MCF 10A (cell line): ENCODE data around the gene ADM2. TPM values are rescaled to one million over a fixed set of nuclear protein-coding genes. Genes with fewer than 3 reads are reported as not detected.
"Not testable (repeated sequence)": the region's sequence is repeated elsewhere in the genome, so short reads cannot be mapped to it uniquely, and the experiment has no call there.

Experiments
- BruUV-seq: library from RNA; stranded (reverse); fragments of 400-500 nt; replicated peaks from 2 replicates; lab custom pipeline; 2021; lab: Mats Ljungman, UMichigan
- CTCF ChIA-PET: fragments of 300-600 bp; sonication (Branson Sonifier 250); formaldehyde crosslinking; extraction: SDS; loops from one replicate; lab custom pipeline; 2021; ENCODE audit warnings: antibody characterized with exemption, inconsistent platforms; lab: Yijun Ruan, JAX
- POLR2A ChIA-PET: fragments of 300-600, 350-650 bp; sonication (Branson Sonifier 250); formaldehyde crosslinking; extraction: SDS; loops from one replicate; lab custom pipeline; 2020; ENCODE audit warnings: antibody characterized with exemption, inconsistent platforms; lab: Yijun Ruan, JAX
- DNase-seq: peaks from one replicate; pipeline ENCODE4 v3.0.0-alpha.2; 2018; ENCODE audit not compliant: unreplicated experiment
- H3K27ac Mint-ChIP-seq: one replicate; pipeline ENCODE4 v1.8.0; 2022; ENCODE audit warnings: mild to moderate bottlenecking, low read depth, mixed read lengths; ENCODE audit not compliant: unreplicated experiment
- H3K27me3 Mint-ChIP-seq: one replicate; pipeline ENCODE4 v1.8.0; 2022; ENCODE audit warnings: mixed read lengths; ENCODE audit not compliant: insufficient read depth, unreplicated experiment
- H3K36me3 Mint-ChIP-seq: one replicate; pipeline ENCODE4 v1.8.0; 2022; ENCODE audit warnings: mild to moderate bottlenecking, moderate library complexity, mixed read lengths; ENCODE audit not compliant: insufficient read depth, unreplicated experiment
- H3K4me1 Mint-ChIP-seq: one replicate; pipeline ENCODE4 v1.8.0; 2022; ENCODE audit warnings: mixed read lengths; ENCODE audit not compliant: insufficient read depth, unreplicated experiment
- H3K4me3 Mint-ChIP-seq: one replicate; pipeline ENCODE4 v1.8.0; 2022; ENCODE audit warnings: mild to moderate bottlenecking, moderate library complexity, mixed read lengths; ENCODE audit not compliant: unreplicated experiment
- H3K9me3 Mint-ChIP-seq: one replicate; pipeline ENCODE4 v1.8.0; 2022; ENCODE audit warnings: mixed read lengths; ENCODE audit not compliant: unreplicated experiment
- intact Hi-C: fragments of 100-400 bp; cut with micrococcal nuclease; formaldehyde crosslinking; loops from 2 replicates; pipeline ENCODE4 v1.14.1; 2022
- total RNA-seq: library from RNA; stranded (reverse); gene quantifications from 2 replicates; pipeline ENCODE4 v1.2.3, GENCODE V29; 2022
- TF ChIP-seq, protein P1 (sequence below): fragments of 200-600 bp; IDR thresholded peaks from one replicate; pipeline ENCODE4 v1.8.0; 2022; ENCODE audit warnings: antibody characterized with exemption, mild to moderate bottlenecking; ENCODE audit not compliant: unreplicated experiment

ADM2 gene
- total RNA-seq, 1 experiment from 2014 or later, result 39.7 TPM

DNA sequence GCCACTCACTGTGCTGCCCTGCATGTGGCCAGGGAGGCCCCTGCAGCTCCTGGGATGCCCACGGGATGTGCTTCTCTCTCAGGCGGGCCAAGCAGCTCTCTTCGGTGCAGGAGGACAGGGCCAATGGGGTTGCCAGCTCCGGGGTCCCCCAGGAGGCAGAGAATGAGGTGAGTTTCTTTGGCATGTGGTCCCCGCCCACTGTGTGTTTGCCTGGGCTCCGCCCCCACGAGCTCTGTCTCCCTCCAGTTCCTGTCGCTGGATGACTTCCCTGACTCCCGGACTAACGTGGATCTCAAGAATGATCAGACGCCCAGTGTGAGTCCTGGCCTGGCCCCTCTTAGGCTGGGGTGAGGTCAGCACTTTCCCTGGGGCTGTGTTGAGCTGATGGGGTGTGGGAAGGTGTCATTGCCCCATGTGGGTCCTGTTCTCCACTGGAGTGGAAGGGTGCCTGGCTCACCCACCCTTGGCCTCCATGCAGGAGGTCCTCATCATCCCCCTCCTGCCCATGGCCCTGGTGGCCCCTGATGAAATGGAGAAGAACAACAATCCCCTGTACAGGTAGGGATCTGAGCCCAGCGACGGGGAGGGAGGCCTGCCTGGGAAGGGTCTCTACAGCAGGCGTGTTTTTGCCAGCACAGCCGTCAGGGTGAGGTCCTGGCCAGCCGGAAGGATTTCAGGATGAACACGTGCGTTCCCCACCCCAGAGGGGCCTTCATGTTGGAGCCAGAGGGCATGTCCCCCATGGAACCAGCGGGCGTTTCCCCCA is 36.3 kb downstream of the ADM2 start:
- peaks cover 31% of the 10 kb centered on the region for H3K36me3 Mint-ChIP-seq
- H3K27ac Mint-ChIP-seq, result no peak overlapping the region
- TF ChIP-seq, protein P1, sequence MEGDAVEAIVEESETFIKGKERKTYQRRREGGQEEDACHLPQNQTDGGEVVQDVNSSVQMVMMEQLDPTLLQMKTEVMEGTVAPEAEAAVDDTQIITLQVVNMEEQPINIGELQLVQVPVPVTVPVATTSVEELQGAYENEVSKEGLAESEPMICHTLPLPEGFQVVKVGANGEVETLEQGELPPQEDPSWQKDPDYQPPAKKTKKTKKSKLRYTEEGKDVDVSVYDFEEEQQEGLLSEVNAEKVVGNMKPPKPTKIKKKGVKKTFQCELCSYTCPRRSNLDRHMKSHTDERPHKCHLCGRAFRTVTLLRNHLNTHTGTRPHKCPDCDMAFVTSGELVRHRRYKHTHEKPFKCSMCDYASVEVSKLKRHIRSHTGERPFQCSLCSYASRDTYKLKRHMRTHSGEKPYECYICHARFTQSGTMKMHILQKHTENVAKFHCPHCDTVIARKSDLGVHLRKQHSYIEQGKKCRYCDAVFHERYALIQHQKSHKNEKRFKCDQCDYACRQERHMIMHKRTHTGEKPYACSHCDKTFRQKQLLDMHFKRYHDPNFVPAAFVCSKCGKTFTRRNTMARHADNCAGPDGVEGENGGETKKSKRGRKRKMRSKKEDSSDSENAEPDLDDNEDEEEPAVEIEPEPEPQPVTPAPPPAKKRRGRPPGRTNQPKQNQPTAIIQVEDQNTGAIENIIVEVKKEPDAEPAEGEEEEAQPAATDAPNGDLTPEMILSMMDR, result no peak
- no peaks in the 10 kb centered on the region for H3K9me3 Mint-ChIP-seq
- ChIA-PET POLR2A (interaction anchor here (0.7 kb wide), 1 partner anchor 10 kb away, joined by 3 read pairs; the partner anchor contains the start of genes LMF2 and NCAPH2), CTCF (interaction anchor here (0.5 kb wide), 1 partner anchor 102 kb away, joined by 4 read pairs; no protein-coding TSS in a partner anchor)
- no peak overlapping the region for H3K4me3 Mint-ChIP-seq
- no peaks in the 10 kb centered on the region for H3K4me1 Mint-ChIP-seq
- DNase-seq, result no peak
- H3K27me3 Mint-ChIP-seq, result no peaks in the 10 kb centered on the region
- intact Hi-C loops, result no loop called here
- TSS peak; percentile 10 for BruUV-seq

DNA sequence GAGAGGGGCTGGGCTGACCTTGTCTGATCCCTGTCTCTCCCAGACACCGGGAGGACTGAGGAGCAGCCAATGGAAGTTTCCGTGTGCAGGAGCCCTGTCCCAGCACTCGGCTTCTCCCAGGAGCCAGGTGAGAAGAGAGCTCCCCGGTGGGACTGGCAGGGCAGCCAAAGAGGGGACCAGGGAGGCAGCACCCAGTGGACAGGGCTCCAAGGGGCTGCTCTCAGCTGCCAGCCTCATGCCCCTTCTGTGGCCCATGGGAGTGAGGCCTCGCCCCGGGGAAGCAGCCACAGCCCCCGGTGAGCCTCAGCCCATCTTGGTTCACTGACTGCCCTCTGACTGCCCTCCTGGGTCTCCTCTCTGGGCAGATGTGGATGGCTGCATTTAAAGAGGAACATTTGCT is 37.3 kb downstream of the ADM2 start:
- ChIA-PET POLR2A (interaction anchor here (1.1 to 1.5 kb wide), 2 partner anchors 11 to 44 kb away, joined by 3 to 4 read pairs; partner anchors contain the start of genes SYCE3 and TYMP), CTCF (interaction anchor here (0.6 kb wide), 1 partner anchor 94 kb away, joined by 4 read pairs; no protein-coding TSS in a partner anchor)
- BruUV-seq, result no TSS peak
- no peak for DNase-seq
- Mint-ChIP-seq H3K4me3 (no peak overlapping the region), H3K9me3 (no peaks in the 10 kb centered on the region), H3K27ac (no peak overlapping the region), H3K27me3 (no peaks in the 10 kb centered on the region), H3K36me3 (peaks cover 28% of the 10 kb centered on the region), H3K4me1 (no peaks in the 10 kb centered on the region)
- intact Hi-C loops, result no loop called here
- TF ChIP-seq, protein P1, result no peak

DNA sequence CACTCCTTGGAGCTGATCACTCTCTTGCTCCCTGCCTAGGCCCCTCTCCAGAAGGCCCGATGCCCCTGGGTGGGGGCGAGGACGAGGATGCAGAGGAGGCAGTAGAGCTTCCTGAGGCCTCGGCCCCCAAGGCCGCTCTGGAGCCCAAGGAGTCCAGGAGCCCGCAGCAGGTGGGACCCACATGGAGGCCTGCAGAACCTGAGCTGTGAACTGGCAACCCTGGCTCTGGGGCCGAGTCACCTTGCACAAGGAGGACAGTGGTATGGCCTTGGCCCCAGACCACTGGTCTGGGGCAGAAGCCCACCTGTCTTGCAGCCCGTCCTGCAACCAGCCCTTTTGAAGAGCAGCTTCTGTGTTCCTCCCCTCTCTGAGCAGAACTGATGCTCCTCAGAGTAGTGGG is 37.8 kb downstream of the ADM2 start:
- ChIA-PET POLR2A (interaction anchor here (1.1 to 1.5 kb wide), 2 partner anchors 11 to 44 kb away, joined by 3 to 4 read pairs; partner anchors contain the start of genes SYCE3 and TYMP), CTCF (interaction anchor here (0.6 to 0.7 kb wide), 2 partner anchors 94 to 102 kb away, joined by 3 to 4 read pairs; no protein-coding TSS in a partner anchor)

DNA sequence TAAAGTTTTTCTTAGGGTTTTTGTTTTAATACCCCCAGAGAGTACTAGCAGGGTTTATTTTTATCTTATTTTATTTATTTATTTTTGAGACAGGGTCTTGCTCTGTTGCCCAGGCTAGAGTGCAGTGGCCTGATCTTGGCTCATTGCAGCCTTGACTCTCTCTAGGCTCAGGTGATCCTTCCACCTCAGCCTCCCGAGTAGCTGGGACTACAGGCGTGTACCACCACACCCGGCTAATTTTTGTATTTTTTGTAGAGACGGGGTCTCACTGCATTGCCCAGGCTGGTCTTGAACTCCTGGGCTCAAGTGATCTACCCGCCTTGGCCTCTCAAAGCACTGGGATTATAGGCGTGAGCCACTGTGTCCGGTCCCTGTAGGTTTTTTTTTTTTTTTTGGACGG is 38.8 kb downstream of the ADM2 start:
- H3K27ac Mint-ChIP-seq, result not testable (repeated sequence)

More for the DNA sequence above, 37.8 kb downstream of the ADM2 start:
- peaks cover 33% of the 10 kb centered on the region for H3K36me3 Mint-ChIP-seq
- BruUV-seq, result no TSS peak
- no peaks in the 10 kb centered on the region for H3K9me3 Mint-ChIP-seq
- H3K27ac Mint-ChIP-seq, result no peak overlapping the region
- H3K4me1 Mint-ChIP-seq, result no peaks in the 10 kb centered on the region
- no peaks in the 10 kb centered on the region for H3K27me3 Mint-ChIP-seq
- no peak for DNase-seq
- TF ChIP-seq, protein P1, result no peak
- H3K4me3 Mint-ChIP-seq, result no peak overlapping the region
- intact Hi-C loops, result no loop called here

More for the DNA sequence above, 38.8 kb downstream of the ADM2 start:
- H3K9me3 Mint-ChIP-seq, intact Hi-C loops, POLR2A ChIA-PET, DNase-seq, H3K4me1 Mint-ChIP-seq, BruUV-seq, H3K27me3 Mint-ChIP-seq, H3K4me3 Mint-ChIP-seq, CTCF ChIA-PET: not testable (repeated sequence)
- peaks cover 43% of the 10 kb centered on the region for H3K36me3 Mint-ChIP-seq
